HG03039 (cell line): ENCODE measurements around the gene APOL2.
"Not testable (repeated sequence)": the region's sequence is repeated elsewhere in the genome, so short reads cannot be mapped to it uniquely, and the experiment has no call there.

Source experiments
- ATAC-seq: cut with Tn5 transposase; IDR thresholded peaks from one replicate; pipeline ENCODE4 v1.9.1; 2021; ENCODE audit warnings: mild to moderate bottlenecking, moderate library complexity; ENCODE audit not compliant: unreplicated experiment

APOL2 gene, protein sequence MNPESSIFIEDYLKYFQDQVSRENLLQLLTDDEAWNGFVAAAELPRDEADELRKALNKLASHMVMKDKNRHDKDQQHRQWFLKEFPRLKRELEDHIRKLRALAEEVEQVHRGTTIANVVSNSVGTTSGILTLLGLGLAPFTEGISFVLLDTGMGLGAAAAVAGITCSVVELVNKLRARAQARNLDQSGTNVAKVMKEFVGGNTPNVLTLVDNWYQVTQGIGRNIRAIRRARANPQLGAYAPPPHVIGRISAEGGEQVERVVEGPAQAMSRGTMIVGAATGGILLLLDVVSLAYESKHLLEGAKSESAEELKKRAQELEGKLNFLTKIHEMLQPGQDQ

DNA sequence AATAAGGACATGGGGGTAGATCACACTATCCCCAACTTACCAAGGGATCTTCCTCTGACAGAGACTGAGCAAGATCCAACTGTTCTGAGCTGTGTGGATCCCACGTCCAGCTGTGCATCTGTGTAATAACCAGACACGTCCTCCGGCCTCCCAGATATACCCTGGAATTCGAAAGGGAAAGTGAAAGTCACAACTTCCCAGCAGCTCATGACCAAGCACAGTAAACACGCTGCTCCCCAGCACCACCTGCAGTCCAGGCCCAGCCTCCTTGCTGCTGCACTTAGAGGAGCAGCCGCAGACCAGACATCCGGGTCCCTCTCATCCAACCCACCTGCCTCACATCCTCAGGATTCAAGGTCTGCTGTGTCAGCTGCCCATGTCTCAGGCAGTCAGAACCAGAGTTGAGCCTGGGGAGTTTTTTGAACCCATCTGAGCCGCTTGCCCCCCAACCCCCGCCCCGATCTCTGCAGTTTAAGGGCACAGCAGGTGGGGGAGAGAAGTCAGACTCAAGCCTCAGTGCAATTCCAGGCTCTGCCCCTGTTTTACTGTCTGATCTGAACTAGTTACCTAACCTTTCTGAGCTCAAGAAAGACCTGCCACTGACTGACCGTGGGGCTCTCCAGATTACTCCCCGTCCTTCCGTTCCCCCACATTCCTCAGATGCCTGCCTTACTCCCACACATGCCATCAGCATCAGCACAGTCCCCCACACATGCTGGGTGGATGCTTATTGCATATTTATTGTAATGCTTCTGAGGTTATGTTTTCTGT is at the start of gene APOL2:
TSS of gene APOL2 (minus strand) at position 127 of the 771 bp plus-strand sequence. CDS start 6,365 bp downstream, outside the sequence.
- ATAC-seq = peak; percentile 82

DNA sequence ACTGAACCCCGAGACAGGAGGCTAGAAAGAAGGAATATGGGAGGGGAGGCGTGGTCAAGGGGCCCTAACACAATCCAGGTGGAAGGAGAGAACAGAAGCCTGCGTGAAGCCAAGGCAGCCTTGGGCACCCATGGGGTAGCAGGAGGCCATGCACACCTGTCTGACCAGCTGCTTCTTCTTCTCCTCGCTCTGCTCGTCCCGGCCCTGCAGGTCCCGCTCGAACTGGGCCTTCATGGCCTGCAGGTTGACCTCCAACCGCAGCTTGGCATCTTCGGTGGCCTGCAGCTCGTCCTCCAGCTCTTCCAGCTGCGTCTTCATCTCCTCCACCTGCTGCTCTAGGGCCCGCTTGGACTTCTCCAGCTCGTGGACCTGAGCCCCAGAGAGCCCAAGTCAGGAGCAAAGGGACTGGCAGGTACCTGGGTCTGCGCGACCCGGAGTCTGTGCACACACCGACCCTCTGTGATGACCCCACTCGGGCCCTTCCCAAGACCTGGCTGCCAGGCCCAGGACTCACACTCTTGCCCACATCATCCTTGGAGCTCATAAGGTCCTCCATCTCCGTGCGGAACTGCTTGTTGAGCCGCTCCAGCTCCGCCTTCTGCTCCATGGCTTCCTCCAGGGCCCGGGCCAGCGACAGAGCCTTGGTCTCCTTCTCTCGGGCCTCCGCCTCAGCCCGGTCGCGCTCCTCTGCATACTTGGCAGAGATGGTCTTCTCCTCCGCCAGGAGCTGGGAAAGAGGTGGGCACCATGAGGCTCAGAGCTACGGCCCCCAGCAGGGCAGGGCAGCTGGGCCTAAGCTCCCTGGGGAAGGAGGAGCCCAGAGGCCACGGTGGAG is 49.5 kb upstream of the APOL2 start:
- no peak for ATAC-seq

DNA sequence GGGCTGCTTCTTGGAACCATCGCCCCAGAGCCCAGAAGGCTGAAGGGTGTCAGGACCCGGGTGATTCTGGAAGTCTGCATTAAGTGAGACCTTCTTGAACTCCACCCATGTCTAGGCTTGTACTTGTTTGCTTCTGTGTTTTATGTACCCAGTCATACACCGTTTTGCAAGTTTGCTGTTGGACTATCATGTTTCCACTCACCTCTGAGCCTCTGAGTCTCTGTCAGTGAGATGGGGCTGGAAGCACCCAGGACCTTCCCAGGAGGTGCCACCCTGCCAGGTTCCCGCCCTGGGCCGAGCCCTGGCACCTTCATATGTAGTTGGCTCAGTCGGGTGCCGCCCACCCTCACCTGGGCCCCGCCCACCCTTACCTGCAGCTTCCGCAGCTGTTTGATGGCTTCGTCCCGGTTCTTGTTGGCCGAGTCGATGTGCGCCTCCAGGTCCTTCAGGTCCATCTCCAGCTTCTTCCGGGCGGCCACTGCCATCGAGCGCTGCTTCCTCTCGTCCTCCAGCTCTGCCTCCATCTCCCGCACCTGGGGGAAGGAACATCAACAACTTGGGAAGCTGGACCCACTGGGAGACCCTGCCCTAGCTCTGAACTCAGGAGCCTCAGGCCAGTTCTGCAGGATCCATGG is 48.7 kb upstream of the APOL2 start:
- ATAC-seq = no peak

DNA sequence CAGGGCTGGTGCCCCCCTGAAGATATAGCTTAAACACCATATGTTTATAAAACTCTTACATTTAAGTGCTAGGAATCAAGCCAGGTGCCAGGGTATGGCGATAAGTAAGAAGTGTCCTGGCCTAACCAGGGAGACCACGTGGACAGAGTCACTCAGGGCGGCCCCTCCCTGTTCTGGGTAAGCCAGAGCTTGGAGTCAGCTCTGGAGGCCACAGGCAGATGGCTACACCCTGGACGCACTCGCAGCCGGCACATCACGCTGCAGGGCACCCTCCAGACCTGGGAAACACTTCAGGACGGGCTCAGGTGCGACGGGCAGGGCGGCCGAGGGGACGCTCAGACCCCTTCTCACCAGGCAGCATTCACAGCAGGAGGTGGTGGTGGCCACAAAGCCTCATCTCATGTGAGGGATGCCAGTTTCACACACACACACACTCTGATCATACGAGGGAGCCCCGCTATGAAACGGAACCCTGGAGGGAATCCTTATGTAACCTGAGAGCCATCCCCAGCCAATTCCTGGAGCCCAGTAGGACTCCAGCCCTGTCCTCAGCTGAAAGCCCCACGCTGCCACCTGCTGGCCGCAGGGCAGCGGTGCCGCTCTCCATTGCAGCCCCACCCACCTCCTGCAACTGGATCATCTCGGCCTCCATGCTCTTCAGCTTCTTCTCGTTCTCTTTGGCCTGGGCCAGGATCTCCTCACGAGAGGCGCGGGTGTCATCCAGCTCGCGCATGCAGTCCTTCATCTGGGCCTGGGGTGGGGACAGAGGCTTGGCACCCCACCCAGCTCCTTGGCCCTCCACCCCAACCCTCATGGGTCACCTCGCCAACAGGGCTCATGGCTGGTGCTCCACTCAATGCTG is 47.0 kb upstream of the APOL2 start:
- no peak for ATAC-seq

DNA sequence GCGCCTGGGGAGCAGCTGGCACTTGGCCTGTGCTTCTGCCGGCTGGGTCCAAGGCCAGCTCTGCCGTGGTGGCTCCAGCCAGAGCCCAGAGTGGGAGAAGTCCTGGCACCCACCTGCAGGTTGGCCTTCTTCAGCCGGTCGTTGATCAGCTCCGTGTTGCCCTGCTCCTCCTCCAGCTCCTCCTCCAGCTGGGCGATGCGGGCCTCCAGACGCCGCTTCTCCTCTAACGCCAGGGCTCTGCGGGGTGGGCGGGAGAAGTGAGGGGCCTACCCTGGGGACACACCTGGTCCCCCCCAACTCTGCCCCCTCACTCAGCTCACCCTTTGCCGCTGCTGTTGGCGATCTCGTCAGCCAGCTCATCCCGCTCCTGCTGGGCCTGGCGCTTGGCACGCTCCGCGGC is 46.2 kb upstream of the APOL2 start:
- no peak for ATAC-seq

- no peak for ATAC-seq
These were observed 45.7 kb upstream of the APOL2 start for GRCh38 chr22:36285017-36285416.

DNA sequence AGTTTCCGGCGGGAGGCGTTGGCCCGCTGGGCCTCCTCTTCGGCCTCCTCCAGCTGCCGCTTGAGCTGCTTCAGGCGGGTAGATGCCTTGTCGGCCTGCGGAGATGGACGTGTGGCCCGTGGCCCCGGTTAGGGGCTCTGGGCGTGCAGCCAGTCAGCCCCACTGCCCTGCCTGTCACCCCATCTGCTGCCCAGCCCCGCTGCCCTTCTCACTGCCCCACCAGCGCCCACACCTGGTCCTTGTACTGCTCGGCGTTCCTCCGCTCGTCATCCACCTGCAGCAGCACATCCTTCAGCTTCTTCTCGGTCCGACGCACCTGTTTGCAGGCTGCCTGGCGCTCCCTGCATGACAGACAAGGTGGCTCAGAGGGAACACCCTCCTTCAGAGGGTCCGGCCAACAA is 44.8 kb upstream of the APOL2 start:
- ATAC-seq = no peak

- no peak for ATAC-seq
These were observed 43.1 kb upstream of the APOL2 start for GRCh38 chr22:36282328-36282831.

- no peak for ATAC-seq
These were observed 42.5 kb upstream of the APOL2 start for GRCh38 chr22:36281781-36282327.

DNA sequence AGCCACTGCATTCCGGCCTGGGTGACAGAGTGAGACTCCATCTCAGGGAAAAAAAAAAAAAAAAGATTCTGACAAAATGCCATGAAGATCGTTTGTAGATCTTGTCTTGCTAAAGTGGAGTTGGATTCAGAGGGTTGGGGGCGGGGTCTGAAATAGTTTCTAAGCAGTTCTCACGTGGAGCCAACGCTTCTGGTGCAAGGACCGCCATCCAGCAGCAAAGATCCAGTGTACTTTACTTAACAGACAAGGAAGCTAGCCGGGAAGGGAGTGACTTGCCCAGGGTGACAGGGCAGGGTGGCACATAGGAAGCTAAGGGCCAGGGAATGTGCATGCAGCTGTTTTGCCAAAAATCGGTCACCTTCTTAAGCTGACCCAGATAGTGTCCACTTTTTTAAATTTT is 41.1 kb upstream of the APOL2 start:
- no peak for ATAC-seq

DNA sequence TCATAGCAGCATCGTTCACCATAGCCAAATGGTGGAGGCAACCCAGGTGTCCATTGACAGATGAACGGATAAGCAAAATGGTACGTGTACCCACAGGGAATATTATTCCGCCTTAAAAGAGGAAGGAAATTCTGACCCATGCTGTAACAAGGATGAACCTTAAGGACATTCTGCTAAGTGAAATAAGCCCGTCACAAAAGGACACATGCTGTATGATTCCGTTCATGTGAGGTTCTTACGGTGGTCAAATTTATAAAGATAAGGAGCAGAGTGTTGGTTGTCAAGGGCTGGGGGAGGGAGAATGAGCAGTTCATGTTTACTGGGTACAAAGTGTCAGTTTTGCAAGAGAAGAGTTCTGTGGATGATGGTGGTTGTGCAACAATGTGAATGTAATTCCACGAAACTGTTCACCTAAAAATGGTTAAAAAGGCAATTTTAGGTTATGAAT is 39.9 kb upstream of the APOL2 start:
- ATAC-seq = no peak

GRCh38 chr22:36277482-36278291 is 38.4 kb upstream of the APOL2 start:
- no peak for ATAC-seq

DNA sequence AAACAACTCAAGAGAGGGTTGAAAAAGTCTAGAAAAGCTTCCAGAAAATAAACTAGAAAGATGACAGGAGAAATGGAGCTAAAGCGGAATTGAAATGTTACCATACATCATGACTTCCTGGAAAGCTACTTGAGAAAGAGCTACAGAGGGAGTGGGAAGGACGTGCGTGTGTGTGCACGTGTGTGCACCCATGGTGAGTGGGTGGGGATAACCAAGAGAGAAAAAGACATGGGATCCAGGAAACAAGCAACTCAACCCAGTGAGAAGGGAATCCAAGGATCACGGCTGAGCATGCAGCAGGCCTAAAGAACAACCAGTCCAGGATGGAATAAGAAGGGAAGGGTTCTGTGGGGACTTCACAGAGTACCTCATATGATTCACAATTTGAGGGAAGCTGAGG is 35.2 kb upstream of the APOL2 start:
- no peak for ATAC-seq

- not testable (repeated sequence) for ATAC-seq
These were observed 32.6 kb upstream of the APOL2 start for GRCh38 chr22:36271951-36272350.

DNA sequence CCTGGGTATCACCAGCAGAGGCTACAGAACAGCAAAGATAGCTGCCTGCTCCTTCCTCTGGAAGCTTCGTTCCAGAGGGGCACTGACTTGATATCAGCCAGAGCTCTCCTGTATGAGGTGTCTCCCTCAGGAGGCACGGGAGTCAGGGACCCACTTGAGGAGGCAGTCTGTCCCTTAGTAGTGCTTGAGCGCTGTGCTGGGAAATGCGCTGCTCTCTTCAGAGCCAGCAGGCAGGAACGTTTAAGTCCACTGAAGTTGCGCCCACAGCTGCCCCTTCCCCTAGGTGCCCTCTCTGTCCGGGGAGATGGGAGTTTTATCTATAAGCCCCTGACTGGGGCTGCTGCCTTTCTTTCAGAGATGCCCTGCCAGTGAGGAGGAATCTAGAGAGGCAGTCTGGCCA is 31.9 kb upstream of the APOL2 start:
- ATAC-seq = not testable (repeated sequence)

- no peak for ATAC-seq
These were observed 28.7 kb upstream of the APOL2 start for GRCh38 chr22:36267896-36268485.

DNA sequence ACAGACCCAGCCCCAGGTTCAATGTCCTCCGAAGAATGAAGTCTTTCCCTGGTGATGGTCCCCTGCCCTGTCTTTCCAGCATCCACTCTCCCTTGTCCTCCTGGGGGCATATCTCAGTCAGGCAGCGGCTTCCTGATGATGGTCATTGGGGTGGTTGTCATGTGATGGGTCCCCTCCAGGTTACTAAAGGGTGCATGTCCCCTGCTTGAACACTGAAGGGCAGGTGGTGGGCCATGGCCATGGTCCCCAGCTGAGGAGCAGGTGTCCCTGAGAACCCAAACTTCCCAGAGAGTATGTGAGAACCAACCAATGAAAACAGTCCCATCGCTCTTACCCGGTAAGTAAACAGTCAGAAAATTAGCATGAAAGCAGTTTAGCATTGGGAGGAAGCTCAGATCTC is 27.7 kb upstream of the APOL2 start:
- ATAC-seq = no peak
